T47D (cell line): ENCODE data around the gene C5.

Experiments
- DNase-seq, 2 experiments: peaks; one replicate each; pipeline versions ENCODE4 v3.0.0 to v3.0.0-alpha.2; 2011 to 2012; ENCODE audit warnings: low read depth in 1 of 2, low spot score in 1 of 2
- JUND ChIP-seq: IDR thresholded peaks from 2 replicates; pipeline ENCODE4 v1.6.1; 2012; ENCODE audit warnings: low read depth
- in situ Hi-C: cut with HindIII; loops from 2 replicates; pipeline ENCODE4 v1.10.0; 2016; ENCODE audit warnings: low sequenced_read_pairs, low pct_unique_long_range_greater_than_20kb

Gene C5

DNA sequence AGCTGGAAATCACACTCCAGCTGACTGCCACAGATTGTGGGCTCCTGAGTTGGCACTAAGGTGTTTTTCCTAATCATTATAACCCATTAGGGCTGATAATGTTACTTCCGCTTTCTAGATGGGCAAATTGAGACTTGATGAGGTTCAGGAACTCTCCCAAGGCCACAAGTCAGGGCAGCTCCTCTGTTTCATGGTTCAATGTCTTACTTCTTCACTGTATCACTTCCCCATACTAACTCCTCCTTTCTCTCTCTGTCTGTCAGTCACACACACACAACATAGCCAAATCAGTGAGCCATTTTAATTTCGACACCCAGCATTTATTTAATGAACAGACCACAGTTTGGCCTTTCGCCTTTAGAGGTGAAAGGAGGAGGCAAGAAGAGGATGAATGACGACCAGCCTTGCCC, 105.6 kb downstream of the C5 start:
- no peak for DNase-seq
- TF ChIP-seq JUND, result no peak
- in situ Hi-C loops, result loop anchor here (25.0 kb wide), 1 partner anchor 182 kb away; no protein-coding TSS in a partner anchor

GRCh38 chr9:120942186-120943001, 107.7 kb downstream of the C5 start:
- in situ Hi-C loops, result loop anchor here (25.0 kb wide), 1 partner anchor 180 kb away; no protein-coding TSS in a partner anchor
- peak in 1 of 2 experiments; percentile 71 for DNase-seq
- TF ChIP-seq JUND, result peak; percentile 83; the same call in 1 of the 2 replicates

DNA sequence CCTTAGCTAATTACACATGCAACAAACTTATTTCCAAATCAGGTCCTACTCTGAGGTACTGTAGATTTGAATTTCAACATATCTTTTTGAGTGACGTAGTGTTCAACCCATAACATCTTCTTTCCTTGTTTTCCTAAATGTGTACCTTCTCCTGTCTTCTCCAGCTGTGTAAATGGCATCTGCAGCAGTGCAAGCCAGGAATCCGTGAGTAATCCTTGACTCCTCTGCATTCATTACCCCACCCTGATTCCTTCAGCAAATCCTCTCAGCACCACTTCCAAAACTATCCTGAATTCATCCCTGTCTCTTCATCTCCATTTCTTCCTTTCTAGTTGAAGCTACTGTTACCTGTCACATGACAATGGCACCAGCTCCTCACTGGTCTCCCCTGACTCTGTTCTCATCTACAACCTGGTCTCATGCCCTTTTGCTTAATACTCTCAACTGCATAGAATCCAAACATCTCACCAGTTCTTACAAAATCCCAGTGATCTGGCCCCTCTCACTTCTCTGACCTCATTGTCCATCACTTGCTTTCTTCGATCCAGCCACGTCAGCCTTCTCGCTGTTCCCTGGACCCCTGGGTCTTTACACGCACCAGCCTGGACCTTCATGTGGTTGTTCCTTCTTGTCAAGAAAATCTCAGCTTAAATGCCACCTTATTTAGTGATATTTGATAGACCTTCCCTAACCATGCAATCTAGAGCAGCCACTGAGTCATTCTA, 108.9 kb downstream of the C5 start:
- no peak for DNase-seq
- no peak for TF ChIP-seq JUND
- in situ Hi-C loops, result loop anchor here (25.0 kb wide), 1 partner anchor 179 kb away; no protein-coding TSS in a partner anchor

- TF ChIP-seq JUND, result no peak
- in situ Hi-C loops, result loop anchor here (25.0 kb wide), 1 partner anchor 178 kb away; no protein-coding TSS in a partner anchor
- DNase-seq, result no peak
Measured at GRCh38 chr9:120940573-120940972, 109.5 kb downstream of the C5 start.

- in situ Hi-C loops, result loop anchor here (25.0 kb wide), 1 partner anchor 177 kb away; no protein-coding TSS in a partner anchor
- no peak for DNase-seq
- TF ChIP-seq JUND, result no peak
Measured at GRCh38 chr9:120938851-120939250, 111.2 kb downstream of the C5 start.

GRCh38 chr9:120937596-120937995, 112.5 kb downstream of the C5 start:
- TF ChIP-seq JUND, result no peak
- no peak for DNase-seq
- in situ Hi-C loops, result loop anchor here (25.0 kb wide), 1 partner anchor 175 kb away; no protein-coding TSS in a partner anchor

- in situ Hi-C loops, result loop anchor here (25.0 kb wide), 1 partner anchor 175 kb away; no protein-coding TSS in a partner anchor
- TF ChIP-seq JUND, result no peak
- no peak for DNase-seq
Measured at GRCh38 chr9:120937127-120937526, 112.9 kb downstream of the C5 start.

- DNase-seq, result no peak
- no peak for TF ChIP-seq JUND
- in situ Hi-C loops, result loop anchor here (25.0 kb wide), 1 partner anchor 174 kb away; no protein-coding TSS in a partner anchor
Measured at GRCh38 chr9:120936764-120937122, 113.3 kb downstream of the C5 start.

GRCh38 chr9:120936011-120936763, 113.9 kb downstream of the C5 start:
- no peak for TF ChIP-seq JUND
- in situ Hi-C loops, result loop anchor here (25.0 kb wide), 1 partner anchor 174 kb away; no protein-coding TSS in a partner anchor
- peak; percentile 84 to 90 for DNase-seq

DNA sequence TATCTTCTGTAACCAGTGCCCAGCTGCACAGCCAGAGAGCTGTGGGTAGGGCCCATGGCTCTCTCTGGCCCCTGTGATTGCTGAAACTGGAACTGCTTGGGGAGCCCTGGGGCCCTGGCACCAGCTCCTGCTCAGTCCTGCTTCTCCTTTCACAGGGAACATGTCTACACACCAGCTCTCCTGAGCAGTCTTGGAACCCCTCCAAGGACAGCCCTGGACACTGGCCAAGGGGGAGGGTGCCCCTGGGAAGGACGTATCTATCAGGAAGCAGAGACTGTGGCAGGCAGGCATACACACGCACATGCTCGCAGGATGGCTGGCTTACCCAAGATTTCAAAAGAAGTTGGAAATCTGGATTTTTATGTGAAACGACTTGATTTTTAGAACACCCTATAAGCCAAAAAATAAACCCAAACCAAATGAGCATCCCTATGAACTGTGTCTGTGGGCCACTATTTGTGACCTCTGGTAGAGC, 114.7 kb downstream of the C5 start:
- in situ Hi-C loops, result loop anchor here (25.0 kb wide), 1 partner anchor 173 kb away; no protein-coding TSS in a partner anchor
- DNase-seq, result peak; percentile 61 to 90

DNA sequence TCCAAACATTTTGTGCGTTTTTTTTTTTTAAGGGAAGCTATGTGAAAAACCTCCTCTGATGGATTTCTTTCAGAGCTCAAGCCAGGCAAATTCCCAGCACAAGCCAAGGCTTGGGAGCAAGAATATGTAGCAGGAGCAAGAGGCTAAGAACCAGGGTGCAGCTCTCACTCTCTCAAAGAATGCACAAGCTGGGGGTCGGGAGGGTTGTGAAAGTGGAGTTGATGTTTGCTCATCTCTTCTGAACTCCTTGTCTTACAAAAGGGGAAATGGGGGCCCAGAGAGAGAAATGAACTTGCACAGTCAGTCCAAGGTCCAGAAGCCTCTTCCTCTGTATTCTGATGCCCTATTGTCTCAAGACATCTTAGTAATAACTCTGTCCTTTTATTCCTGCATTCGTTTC, 115.8 kb downstream of the C5 start:
- in situ Hi-C loops, result loop anchor here (25.0 kb wide), 1 partner anchor 172 kb away; no protein-coding TSS in a partner anchor
- no peak for TF ChIP-seq JUND
- no peak for DNase-seq

More for the DNA sequence above, 114.7 kb downstream of the C5 start:
- TF ChIP-seq JUND, result no peak

DNA sequence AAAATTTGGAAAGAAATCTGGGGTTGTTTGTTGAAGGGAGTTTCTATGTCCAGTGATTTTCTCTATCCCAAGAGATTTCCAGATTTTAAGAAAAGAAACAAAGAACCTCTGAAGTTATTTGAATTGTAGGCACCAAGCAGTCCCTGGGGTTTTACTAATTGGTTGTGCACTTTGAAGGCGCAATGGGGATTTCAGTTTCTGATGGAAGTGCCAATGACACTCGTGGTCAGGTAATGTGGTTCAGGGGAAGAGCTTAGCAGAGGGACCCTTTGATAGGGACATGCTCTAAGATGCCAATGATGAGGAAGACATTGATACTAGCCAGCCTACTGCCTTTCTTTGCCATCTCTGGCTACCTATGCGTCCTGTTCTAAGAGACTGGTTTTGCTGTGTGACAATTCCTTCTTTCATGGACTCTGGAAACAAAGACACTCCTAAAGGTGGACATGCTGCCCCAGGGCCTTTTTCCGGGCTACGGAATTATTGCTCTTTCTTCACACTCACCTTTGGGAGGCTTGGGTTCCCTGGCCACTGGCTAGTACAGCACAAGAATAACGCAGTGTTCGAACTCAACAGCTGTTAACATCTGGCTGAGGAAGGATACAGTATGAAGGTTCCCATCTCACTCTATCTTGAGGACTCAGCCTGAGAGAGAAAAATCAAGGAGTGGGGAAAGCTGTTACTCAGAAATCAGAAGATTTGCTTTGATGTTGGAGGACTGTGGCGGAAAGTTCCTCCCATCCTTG, 116.6 kb downstream of the C5 start:
- no peak for TF ChIP-seq JUND
- in situ Hi-C loops, result loop anchor here (25.0 kb wide), 1 partner anchor 171 kb away; no protein-coding TSS in a partner anchor
- DNase-seq, result no peak
